Osteocyte (in vitro differentiated cells): Measurements from ENCODE around the gene MS4A6A. TPM values are rescaled to one million over a fixed set of nuclear protein-coding genes. Genes with fewer than 3 reads are reported as not detected.

ENCODE experiments used
- DNase-seq: peaks from one replicate; pipeline ENCODE4 v3.0.0; 2021; ENCODE audit warnings: mixed read lengths; ENCODE audit not compliant: unreplicated experiment; ENCODE audit errors: extremely low spot score
- H3K27ac Mint-ChIP-seq: one replicate; pipeline ENCODE4 v1.8.0; 2021; ENCODE audit warnings: mild to moderate bottlenecking, mixed read lengths; ENCODE audit not compliant: unreplicated experiment
- H3K27me3 Mint-ChIP-seq: one replicate; pipeline ENCODE4 v1.8.0; 2021; ENCODE audit warnings: mixed read lengths; ENCODE audit not compliant: unreplicated experiment
- H3K36me3 Mint-ChIP-seq: one replicate; pipeline ENCODE4 v1.8.0; 2021; ENCODE audit warnings: mixed read lengths; ENCODE audit not compliant: unreplicated experiment
- H3K4me1 Mint-ChIP-seq: one replicate; pipeline ENCODE4 v1.8.0; 2021; ENCODE audit warnings: mixed read lengths; ENCODE audit not compliant: unreplicated experiment
- H3K4me3 Mint-ChIP-seq: one replicate; pipeline ENCODE4 v1.8.0; 2021; ENCODE audit warnings: mild to moderate bottlenecking, moderate library complexity, mixed read lengths; ENCODE audit not compliant: unreplicated experiment
- H3K9me3 Mint-ChIP-seq: one replicate; pipeline ENCODE4 v1.8.0; 2021; ENCODE audit warnings: mixed read lengths; ENCODE audit not compliant: unreplicated experiment
- CTCF ChIP-seq: fragments of 200-600 bp; sonication (generic); IDR thresholded peaks from 2 replicates; pipeline ENCODE4 v1.5.0; 2021; ENCODE audit warnings: antibody characterized with exemption, mild to moderate bottlenecking, moderate library complexity
- long read RNA-seq: library from polyadenylated mRNA; unstranded; transcript quantifications from one replicate; pipeline ENCODE4 v2.0.0, GENCODE V29; 2021
- total RNA-seq: library from RNA; stranded (reverse); gene quantifications from 2 replicates; pipeline ENCODE4 v1.2.1, GENCODE V29; 2021

Gene MS4A6A
- not detected in 2 replicates for total RNA-seq
- long read RNA-seq: 0 reads

GRCh38 chr11:60182541-60183330, at the start of gene MS4A6A:
Gene MS4A6A (minus strand): TSS chr11:60183083. CDS start chr11:60181727, 1,356 bp downstream.
- Mint-ChIP-seq H3K4me3 (no peak within 1 kb of the TSS), H3K4me1 (no peaks in the 10 kb centered on the region), H3K36me3 (no peaks in the 10 kb centered on the region), H3K9me3 (no peaks in the 10 kb centered on the region), H3K27ac (no peak within 1 kb of the TSS), H3K27me3 (peaks cover 29% of the 10 kb centered on the region)
- no peak for DNase-seq
- TF ChIP-seq CTCF: no peak

GRCh38 chr11:60230681-60231080, 47.8 kb upstream of the MS4A6A start:
- no peak for DNase-seq

GRCh38 chr11:60222141-60222540, 39.3 kb upstream of the MS4A6A start:
- no peak for TF ChIP-seq CTCF
- H3K4me1 Mint-ChIP-seq: no peaks in the 10 kb centered on the region
- H3K9me3 Mint-ChIP-seq: no peaks in the 10 kb centered on the region
- H3K27ac Mint-ChIP-seq: no peak overlapping the region
- H3K27me3 Mint-ChIP-seq: peaks cover 2% of the 10 kb centered on the region
- no peaks in the 10 kb centered on the region for H3K36me3 Mint-ChIP-seq
- no peak for DNase-seq
- no peak overlapping the region for H3K4me3 Mint-ChIP-seq

More at GRCh38 chr11:60230681-60231080, 47.8 kb upstream of the MS4A6A start:
- H3K27me3 Mint-ChIP-seq: peaks cover 15% of the 10 kb centered on the region
- no peak overlapping the region for H3K27ac Mint-ChIP-seq
- no peak for TF ChIP-seq CTCF
- H3K9me3 Mint-ChIP-seq: no peaks in the 10 kb centered on the region
- H3K4me3 Mint-ChIP-seq: no peak overlapping the region
- no peaks in the 10 kb centered on the region for H3K4me1 Mint-ChIP-seq
- H3K36me3 Mint-ChIP-seq: no peaks in the 10 kb centered on the region

DNA sequence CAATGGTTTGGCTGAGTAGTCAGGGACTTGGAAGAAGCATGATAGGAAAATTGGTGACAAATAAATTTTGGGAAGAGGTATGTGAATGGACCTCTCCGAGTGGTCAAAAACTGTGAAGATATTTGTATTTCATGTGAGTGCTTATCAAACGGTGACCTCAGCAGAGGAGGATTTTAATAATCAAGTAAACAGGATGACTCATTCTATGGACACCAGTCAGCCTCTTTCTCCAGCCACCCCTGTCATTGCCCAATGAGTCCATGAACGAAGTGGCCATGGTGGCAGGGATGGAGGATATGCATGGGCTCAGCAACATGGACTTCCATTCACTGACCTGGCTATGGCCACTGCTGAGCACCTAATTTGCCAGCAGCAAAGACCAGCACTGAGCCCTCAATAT, 38.8 kb upstream of the MS4A6A start:
- H3K27ac Mint-ChIP-seq: no peak overlapping the region
- no peaks in the 10 kb centered on the region for H3K4me1 Mint-ChIP-seq
- DNase-seq: no peak
- no peaks in the 10 kb centered on the region for H3K9me3 Mint-ChIP-seq
- H3K27me3 Mint-ChIP-seq: no peaks in the 10 kb centered on the region
- H3K36me3 Mint-ChIP-seq: no peaks in the 10 kb centered on the region
- no peak for TF ChIP-seq CTCF
- no peak overlapping the region for H3K4me3 Mint-ChIP-seq

DNA sequence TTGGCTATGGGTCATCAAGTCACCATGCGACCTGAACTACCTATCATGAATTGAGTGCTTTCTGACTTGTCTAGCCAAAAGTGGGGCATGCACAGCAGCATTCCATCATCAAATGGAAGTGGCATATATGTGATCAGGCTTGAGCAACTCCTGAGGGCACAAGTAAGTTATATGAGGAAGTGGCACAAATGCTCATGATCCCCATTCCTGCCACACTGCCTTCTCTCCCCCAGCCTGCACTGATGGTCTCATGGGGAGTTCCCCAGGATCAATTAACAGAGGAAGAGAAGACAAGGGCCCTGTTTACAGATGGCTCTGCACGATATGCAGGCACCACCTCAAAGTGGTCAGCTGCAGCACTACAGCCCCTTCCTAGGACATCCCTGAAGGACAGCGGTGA, 38.3 kb upstream of the MS4A6A start:
- H3K4me3 Mint-ChIP-seq: no peak overlapping the region
- no peaks in the 10 kb centered on the region for H3K4me1 Mint-ChIP-seq
- no peaks in the 10 kb centered on the region for H3K9me3 Mint-ChIP-seq
- DNase-seq: no peak
- no peak for TF ChIP-seq CTCF
- peaks cover 2% of the 10 kb centered on the region for H3K27me3 Mint-ChIP-seq
- H3K36me3 Mint-ChIP-seq: no peaks in the 10 kb centered on the region
- H3K27ac Mint-ChIP-seq: no peak overlapping the region
